Cerebellar cortex (tissue), 1 donor: Measurements from ENCODE around the gene NRF1.

Source experiments
- DNase-seq: peaks from one replicate; pipeline ENCODE4 v3.0.0-alpha.2; 2015; ENCODE audit warnings: low spot score

Gene NRF1

DNA sequence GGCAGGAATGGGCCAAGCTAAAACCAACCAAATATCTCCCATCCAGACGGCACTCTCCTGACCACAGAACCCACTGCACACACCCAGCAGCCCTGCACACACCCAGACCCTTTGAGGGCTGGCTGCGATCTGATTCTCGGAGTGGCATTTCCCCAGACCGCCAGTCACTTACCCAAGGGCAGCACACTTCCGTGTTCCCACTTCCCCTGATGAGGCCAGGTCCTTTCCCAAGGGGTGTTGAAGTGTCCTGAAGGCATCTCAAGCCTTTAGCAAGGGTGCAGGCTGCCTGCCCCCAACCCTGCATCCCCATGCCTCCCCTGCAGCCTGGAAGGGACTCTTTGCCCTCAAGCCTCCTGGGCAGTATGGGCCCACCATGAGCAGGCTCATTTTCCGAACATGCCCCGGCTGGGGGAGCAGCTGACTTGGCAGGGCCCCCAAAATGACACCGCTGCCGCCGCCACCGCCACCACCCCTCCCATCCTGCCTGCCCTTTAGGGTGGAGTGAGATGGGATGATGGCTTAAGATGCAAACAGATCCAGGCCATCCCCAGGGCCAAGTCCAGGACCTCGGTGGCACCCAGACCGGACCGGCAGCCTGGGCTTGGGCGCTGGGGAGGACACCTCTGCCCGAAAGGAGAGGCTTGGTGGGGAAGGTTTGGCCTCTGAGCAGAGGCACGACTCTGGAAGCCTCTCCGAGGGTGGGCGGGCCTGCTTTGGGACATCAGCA lies 159.8 kb downstream of the NRF1 start:
- no peak for DNase-seq

GRCh38 chr7:129771928-129772479 lies 160.5 kb downstream of the NRF1 start:
- no peak for DNase-seq

GRCh38 chr7:129772646-129773280 lies 161.2 kb downstream of the NRF1 start:
- no peak for DNase-seq

DNA sequence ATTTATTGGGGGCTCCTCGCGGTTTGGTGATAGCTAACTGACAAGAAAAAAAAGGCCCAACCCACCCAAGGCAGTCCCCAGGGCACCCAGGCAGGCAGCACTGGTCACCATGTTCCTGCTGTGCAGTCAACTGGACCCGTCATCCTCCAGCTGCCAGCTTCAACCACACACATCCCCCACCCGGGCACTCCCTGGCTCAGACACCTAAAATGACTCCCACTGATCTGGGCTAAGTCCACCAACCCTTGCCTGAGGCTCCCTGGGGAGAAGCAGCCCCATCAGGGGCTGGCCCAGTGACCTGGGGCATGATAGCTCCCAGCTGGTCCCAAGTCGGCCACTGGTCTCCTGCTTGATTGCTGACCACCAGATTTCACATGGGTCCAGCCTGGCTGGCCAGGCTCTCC lies 161.8 kb downstream of the NRF1 start:
- DNase-seq = no peak

- no peak for DNase-seq
These were observed 162.4 kb downstream of the NRF1 start for GRCh38 chr7:129773871-129774270.

GRCh38 chr7:129774359-129774758 lies 162.8 kb downstream of the NRF1 start:
- no peak for DNase-seq

GRCh38 chr7:129774871-129775694 lies 163.6 kb downstream of the NRF1 start:
- no peak for DNase-seq

GRCh38 chr7:129775695-129776361 lies 164.3 kb downstream of the NRF1 start:
- DNase-seq = no peak

DNA sequence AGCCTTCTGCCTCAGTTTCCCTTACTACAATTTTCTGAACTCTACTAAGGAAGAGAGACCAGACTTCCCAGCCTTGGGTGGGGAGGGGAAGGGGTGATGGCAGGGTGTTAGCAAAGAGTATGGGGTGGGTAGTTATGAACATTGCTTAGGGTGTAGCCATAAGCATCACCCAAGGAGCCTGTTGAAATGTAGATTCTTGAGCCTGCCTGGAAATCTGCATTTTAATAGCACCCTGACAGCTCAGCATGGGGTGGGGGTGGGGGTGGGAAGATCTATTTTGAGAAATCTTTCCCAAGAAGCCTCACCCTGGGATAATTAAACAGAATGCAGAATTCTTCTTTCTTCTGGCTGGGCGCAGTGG lies 164.8 kb downstream of the NRF1 start:
- DNase-seq = no peak

GRCh38 chr7:129777195-129777844 lies 165.8 kb downstream of the NRF1 start:
- DNase-seq = no peak

- no peak for DNase-seq
These were observed 166.7 kb downstream of the NRF1 start for GRCh38 chr7:129777993-129778769.

GRCh38 chr7:129778770-129779601 lies 167.5 kb downstream of the NRF1 start:
- no peak for DNase-seq

- peak; percentile 7 for DNase-seq
These were observed 168.2 kb downstream of the NRF1 start for GRCh38 chr7:129779602-129780256.

DNA sequence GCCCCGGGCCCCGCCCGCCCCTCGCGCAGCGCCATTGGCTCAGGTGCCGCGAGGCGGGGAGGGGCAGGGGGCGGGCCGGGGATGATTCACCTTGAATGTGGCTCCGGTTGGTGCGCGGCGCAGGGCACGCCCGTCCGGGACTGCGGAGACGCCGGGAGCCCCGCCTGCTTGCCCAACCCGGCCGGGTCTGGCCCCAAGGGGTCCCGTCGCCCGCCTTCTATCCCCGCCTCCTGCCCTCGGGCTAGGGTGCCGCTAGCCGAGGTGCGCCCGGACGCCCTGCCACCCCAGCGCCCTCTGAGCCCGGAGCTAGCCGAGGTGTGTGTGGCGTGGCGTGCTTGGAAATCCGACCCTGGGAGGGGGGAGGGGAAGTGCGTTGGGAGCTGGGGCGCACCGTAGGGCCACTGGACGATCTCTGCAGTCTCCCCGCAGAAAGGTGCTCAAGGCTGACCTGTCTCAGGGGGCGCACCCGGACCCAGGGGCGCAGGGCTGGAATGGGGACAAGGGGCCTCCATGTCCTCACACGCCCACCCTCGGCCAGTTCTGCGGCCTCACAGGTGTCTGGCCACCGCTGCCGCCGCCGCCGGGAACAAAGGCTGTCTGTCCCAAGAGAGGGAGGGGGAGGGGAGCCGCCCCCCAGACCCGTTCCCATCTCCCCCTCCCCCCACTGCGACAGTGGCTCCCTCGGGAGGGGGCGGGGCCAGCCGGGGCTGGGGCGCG lies 168.9 kb downstream of the NRF1 start:
- peak; percentile 58 for DNase-seq

DNA sequence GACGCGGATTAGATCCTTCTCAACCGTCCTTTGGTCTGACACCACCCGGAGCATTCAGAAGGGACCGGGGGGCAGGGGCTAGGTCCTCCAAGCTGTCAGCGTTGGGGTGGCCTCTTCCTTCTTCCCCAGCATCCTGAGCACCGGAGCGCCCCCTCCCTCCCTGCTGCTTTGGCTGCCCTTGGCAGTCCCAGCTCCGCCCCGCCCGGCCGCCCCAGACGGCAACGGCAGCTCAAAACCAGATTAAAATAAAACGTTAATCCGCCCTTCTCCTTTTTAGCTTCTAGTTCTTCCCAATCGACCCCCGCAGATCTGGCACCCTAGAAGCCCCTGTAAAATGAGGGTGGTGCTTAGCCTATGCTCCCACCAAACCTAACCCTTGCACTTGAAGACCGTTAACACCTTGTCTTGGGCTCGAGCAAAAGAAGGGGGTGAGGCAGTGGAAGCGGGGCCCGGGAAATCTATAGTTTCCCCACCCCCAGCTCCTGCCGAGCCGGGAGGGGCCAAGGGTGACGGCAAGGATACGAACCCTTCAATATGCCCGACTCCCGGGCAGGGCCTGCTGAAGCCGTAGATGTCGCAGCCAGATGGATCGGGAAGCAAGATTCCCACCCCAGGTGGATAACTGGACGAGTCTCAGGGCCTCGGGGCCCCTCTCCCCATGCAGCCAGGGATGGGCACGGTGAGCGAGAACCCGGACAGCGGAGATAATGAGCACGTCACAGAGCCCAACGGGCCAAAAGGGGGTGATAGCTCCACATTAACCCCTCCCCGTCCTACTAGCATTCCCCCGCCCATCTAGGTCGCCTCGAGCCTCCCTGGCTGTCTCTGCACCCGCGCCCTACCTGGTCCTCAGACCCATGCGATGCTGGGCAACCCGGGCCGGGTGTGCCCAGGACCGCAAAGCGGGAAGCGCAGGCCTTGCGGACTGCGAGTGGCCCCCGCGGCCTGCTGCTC lies 169.7 kb downstream of the NRF1 start:
- DNase-seq = peak; percentile 8

DNA sequence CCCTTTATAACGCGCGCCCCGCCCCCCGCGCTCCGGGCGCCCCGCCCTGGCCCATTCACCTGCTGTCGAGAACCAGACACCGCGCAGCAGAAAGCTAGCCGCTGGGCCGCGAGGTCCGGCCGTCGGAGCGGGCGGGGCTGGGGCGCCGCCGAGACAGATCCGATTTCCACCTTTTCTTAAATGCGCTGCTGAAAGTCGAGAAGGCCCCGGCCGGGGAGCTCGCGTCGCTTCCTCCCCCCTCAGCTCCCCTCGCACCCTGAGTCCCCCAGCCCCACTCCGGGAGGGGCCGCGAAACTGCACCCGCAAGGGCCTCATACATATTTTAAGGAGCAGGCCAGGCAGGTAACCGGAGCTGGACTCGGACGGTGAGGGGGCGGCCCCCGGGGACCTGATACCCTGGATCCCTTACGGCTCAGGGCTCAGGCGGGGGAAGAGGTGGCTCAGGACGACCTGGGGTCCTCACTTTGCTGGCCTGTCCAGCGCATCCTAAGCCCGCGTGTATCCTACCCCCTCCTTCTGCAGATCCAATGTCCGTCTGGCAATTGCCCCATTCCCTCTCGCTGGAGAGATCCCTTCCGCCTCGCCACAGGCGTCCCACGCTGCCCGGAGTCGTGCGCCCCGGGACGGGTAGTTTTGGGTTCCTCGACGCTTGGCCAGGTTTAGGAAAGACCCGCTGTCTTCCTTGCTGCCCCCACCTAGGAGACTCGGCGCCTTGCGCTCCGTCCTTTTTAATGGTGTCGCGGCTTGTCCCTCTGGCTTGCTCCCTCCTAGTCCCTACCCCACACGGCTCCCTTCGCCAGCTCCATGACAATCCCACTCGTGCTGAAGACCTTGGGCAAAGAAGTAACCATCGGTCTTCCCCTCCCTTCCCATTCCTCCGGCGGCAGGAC lies 170.7 kb downstream of the NRF1 start:
- no peak for DNase-seq
